DMS 273 (cell line): ENCODE measurements around the gene NAGLU.

Experiments
- DNase-seq: peaks from one replicate; lab custom pipeline; 2025; ENCODE audit not compliant: unreplicated experiment; lab: John Stamatoyannopoulos, UW

Gene NAGLU

DNA sequence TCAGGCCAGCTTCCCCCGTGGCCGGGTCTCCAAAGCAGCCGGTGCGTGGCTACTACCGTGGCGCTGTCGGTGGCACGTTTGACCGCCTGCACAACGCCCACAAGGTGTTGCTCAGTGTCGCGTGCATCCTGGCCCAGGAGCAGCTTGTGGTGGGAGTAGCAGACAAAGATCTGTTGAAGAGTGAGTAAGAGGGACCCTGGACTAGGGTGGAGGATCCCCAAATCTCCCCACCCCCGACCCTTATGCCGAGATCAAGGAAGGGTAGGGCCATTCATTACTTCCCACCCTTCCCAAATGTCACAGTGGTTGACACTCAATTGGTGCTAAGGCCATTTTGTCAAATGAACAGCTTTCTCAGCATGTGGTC, 27.1 kb downstream of the NAGLU start:
- DNase-seq = no peak

DNA sequence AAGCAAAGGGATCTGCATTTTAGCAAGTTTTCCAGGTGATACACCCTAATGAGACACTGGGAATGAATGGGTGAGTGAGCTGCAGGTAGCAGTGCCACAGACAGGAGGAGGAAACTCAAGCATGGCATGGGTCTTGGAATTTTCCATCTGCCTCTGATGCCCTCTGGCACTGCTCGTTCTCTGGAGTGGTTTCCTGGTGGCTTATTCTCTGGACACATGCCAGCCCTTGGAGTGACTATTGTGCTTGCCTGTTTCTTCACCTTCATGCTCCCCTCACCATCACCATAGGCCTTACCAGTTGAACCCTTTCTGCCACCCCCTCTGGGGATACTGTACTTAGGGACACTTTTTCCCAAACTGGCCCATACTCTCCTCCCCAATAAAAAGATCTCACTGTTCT, 27.5 kb downstream of the NAGLU start:
- peak; percentile 36 for DNase-seq

- DNase-seq = no peak
Measured at GRCh38 chr17:42563950-42564349, 27.9 kb downstream of the NAGLU start.

GRCh38 chr17:42564815-42565522, 28.9 kb downstream of the NAGLU start:
- DNase-seq = no peak

- DNase-seq = no peak
Measured at GRCh38 chr17:42565523-42566214, 29.6 kb downstream of the NAGLU start.

GRCh38 chr17:42566215-42566882, 30.3 kb downstream of the NAGLU start:
- DNase-seq = no peak

GRCh38 chr17:42566883-42567573, 31.0 kb downstream of the NAGLU start, which contains the start of gene MLX:
TSS of gene MLX (plus strand) at chr17:42567100. CDS start at chr17:42567125, 25 bp downstream.
- DNase-seq = peak; percentile 98

- no peak for DNase-seq
Measured at GRCh38 chr17:42568341-42569111, 32.5 kb downstream of the NAGLU start.

DNA sequence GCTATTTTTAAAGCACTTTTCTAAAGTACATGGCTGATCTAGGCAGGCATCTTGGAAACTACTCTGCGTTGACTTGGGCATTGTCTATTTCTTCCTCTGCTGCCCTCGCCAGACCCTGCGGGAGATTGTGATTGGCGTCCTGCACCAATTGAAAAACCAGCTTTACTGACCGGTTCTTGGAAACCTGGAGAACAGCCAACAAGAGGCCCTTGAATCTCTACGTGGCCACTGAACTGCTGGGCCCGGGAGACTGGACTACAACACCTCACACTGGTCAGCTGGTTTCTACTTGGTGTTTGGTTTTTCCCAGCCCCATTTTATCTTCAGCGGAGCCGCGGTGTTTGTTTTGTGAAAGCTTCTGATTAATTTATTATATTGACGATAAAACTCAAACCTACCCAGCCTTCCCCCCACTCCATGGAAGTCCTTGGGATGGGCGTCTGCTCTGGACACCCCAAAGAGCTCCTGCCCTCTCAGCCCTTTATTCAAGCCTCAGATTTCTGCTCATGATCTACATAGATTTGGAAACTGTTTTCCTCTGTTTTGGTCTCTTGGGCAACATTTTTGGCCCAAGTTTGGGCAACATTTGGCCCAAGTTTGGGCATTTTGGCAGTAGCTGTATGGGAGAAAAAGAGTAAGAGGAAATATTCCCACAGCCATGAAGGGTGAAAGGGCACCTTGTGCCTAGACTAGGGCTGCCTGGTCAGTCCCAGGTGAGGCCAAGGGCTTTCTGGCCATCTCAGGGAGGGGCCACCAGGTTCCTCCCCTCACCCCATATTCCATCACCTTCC, 35.6 kb downstream of the NAGLU start:
- DNase-seq = no peak

- DNase-seq = no peak
Measured at GRCh38 chr17:42573095-42573494, 37.1 kb downstream of the NAGLU start.

- no peak for DNase-seq
Measured at GRCh38 chr17:42574463-42574862, 38.4 kb downstream of the NAGLU start.

DNA sequence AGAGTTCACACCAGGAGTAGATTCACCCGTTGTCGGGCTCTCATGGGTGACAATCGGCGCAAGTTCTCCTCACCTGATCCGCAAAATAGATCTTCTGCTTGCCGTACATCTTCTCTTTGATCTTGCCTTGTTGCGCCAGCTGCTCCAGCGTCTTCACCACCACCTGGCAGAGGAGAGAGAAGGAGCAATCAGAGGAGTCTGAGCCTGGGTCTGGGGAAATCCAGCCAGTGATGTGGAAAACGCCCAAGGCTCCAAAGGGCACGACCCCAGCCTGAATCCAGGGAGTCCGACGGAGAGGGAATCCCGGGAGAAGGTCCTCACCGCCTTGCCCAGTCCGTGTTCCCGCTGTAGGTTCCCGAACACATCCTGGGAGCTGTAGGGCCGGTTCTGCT, 41.1 kb downstream of the NAGLU start:
- peak; percentile 74 for DNase-seq

DNA sequence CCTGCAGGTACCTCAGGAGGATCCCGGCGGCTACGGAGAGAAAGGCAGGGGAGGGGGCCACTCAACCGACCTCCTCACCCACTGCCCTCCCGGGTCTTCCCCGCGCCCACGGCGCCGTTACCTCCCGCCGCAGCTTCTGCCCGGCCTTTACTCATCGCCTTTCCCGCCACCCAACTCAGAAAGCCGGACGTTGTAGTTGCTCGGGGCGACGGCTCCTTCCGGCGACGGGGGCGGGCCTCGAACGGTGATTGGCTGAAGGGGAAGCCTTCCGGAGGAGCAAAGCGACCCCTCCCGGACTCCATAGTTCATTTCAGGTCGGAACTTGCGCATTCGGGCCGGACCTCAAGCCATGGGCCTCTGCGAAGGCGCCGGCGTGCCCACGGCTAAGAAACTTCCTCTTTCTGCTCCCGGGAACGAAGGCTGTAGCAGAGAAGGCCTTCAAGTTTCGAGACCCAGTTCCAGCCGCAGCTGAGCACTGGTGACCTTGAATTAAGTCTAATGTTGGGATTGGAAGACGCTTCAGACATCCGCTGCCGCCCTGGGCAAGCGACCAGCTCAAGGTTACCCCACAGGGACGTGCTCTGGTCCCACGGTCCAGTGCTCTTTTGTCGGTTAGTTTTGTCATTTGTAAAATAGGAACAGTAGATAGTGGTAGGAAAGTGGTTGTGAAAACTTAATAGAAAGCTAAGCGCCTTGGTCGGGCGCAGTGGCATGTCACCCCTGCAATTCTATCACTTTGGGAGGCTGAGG, 41.7 kb downstream of the NAGLU start, which contains the start of gene PSMC3IP:
Gene PSMC3IP, minus strand, starts transcription at position 198 of the 750 bp plus-strand sequence. Its CDS starts 43 bp downstream, at position 155.
- peak; percentile 97 for DNase-seq

DNA sequence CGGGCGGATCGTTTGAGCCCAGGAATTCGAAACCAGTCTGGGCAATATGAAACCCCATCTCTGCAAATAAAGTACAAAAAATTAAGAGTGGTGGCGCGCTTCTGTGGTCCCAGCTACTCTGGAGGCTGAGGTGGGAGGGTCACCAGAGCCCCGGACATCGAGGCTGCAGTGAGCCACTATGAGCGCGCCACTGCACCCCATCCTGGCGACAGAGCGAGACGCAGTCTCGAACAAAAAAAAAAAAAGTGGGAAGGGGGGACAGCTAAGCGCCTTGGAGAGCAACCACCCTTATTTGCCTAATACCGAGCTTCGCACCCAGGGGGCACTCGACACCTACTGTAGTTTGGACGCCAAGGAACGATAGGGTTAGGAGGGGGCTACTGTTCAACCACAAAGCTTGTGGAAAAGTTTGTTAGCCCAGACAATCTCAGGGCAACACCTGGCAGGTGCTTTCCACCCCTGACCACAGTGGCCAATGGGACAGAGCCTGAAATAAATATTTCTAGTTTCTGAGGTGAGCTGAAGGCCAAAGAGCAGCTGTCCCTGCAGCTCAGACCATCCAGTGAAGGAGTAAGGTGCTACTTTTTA, 42.3 kb downstream of the NAGLU start:
- DNase-seq = peak; percentile 93

- DNase-seq = no peak
Measured at GRCh38 chr17:42579794-42580551, 43.9 kb downstream of the NAGLU start.

DNA sequence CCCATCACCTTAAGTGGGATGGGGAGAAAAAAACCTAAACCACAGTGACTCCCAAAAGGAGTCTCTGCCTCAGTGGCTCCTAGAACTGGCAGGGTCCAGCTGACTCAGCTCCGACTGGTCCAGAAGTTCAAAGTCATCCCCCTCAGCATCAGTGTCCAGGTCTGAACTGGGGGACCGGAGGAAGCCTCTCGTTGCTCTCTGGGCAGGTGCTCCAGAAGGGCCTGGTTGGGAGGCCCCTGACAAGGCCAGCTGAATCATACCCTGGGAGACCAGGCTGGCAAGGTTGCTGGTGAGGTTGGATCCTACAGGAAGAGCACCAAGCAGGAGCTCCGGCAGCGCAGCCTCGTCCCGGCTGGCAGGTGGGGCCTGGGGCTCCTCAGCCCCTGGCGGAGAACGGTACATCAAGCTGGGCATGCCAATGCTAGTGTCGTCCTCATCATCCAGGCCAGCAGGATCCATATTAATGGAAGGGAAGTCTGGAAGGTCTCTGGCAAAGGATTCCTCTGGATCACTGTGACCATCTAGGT, 45.8 kb downstream of the NAGLU start:
- no peak for DNase-seq

GRCh38 chr17:42584880-42585279, 48.8 kb downstream of the NAGLU start:
- DNase-seq = no peak

DNA sequence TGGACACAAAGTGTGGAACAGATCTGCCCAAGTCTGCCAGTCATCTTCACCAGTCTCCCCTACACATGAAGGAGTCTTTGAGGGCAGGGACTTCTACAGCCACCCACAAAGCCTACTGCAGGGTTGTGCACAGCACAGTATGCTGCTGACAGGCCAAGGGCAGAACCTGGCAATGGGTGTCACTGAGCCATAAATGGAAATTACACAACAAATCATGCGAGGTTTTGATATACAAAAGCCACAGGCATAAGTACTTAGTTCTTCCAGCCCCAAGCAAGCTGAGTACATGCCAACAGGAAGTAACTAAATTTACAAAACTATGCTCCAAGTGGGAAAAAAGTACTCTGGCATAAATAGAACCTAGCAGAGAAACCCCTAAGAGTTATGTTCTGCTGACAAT, 49.3 kb downstream of the NAGLU start:
- no peak for DNase-seq
